Jurkat, Clone E6-1 (cell line): ENCODE data around the gene DST.

Experiments
- DNase-seq: peaks from one replicate; pipeline ENCODE4 v3.0.0-alpha.2; 2011; ENCODE audit warnings: low read depth, low spot score
- H3K4me3 ChIP-seq: 2 replicates; pipeline ENCODE4 v1.5.1; 2011; ENCODE audit warnings: mild to moderate bottlenecking, low read length, control low read depth, moderate library complexity

DST gene

GRCh38 chr6:56432194-56432593 lies 210.5 kb downstream of the DST start:
- DNase-seq, result no peak
- H3K4me3 ChIP-seq, result no peak overlapping the region

- no peak for DNase-seq
- no peak overlapping the region for H3K4me3 ChIP-seq
Observed at GRCh38 chr6:56430629-56431600, 211.8 kb downstream of the DST start.

GRCh38 chr6:56424542-56425083 lies 218.1 kb downstream of the DST start:
- no peak overlapping the region for H3K4me3 ChIP-seq
- no peak for DNase-seq

GRCh38 chr6:56424064-56424463 lies 218.6 kb downstream of the DST start:
- H3K4me3 ChIP-seq, result no peak overlapping the region
- DNase-seq, result no peak

GRCh38 chr6:56420296-56420695 lies 222.4 kb downstream of the DST start:
- no peak for DNase-seq

GRCh38 chr6:56419191-56419590 lies 223.5 kb downstream of the DST start:
- DNase-seq, result no peak
- H3K4me3 ChIP-seq, result no peak overlapping the region

More at GRCh38 chr6:56420296-56420695, 222.4 kb downstream of the DST start:
- H3K4me3 ChIP-seq, result no peak overlapping the region

- DNase-seq, result no peak
- H3K4me3 ChIP-seq, result no peak overlapping the region
Observed at GRCh38 chr6:56417823-56418222, 224.9 kb downstream of the DST start.

GRCh38 chr6:56416247-56416646 lies 226.4 kb downstream of the DST start:
- H3K4me3 ChIP-seq, result no peak overlapping the region
- no peak for DNase-seq

GRCh38 chr6:56408976-56409375 lies 233.7 kb downstream of the DST start:
- DNase-seq, result no peak
- no peak overlapping the region for H3K4me3 ChIP-seq
